Motor neuron (in vitro differentiated cells): ENCODE data around the gene PRSS21. TPM values are rescaled to one million over a fixed set of nuclear protein-coding genes. Genes with fewer than 3 reads are reported as not detected.

Experiments used
- ATAC-seq, 8 experiments: fragments of 200-7000 bp; cut with Tn5 transposase; replicated peaks in 6 of 8; 2 replicates each; pipeline ENCODE4 v1.8.0; 2021; ENCODE audit warnings: mild to moderate bottlenecking in 8 of 8, moderate library complexity in 8 of 8
- H3K27ac ChIP-seq, 2 donors: fragments of 250-450 bp; sonication (Bioruptor Pico); 2 replicates each; pipeline ENCODE4 v1.9.0; 2021; ENCODE audit warnings: antibody characterized with exemption in 2 of 2, mild to moderate bottlenecking in 2 of 2, moderate library complexity in 1 of 2
- H3K4me1 ChIP-seq, 2 donors: fragments of 250-450 bp; sonication (Bioruptor Pico); replicated peaks in 1 of 2; 2 replicates each; pipeline ENCODE4 v1.6.1; 2021; ENCODE audit warnings: antibody characterized with exemption in 2 of 2, mild to moderate bottlenecking in 2 of 2, moderate library complexity in 1 of 2
- H3K4me3 ChIP-seq, 5 donors: fragments of 250-450 bp; sonication (Bioruptor Pico); 2 replicates each; pipeline ENCODE4 v1.9.0; 2021; ENCODE audit warnings: antibody characterized with exemption in 5 of 5, mild to moderate bottlenecking in 5 of 5, moderate library complexity in 4 of 5
- WGBS, 10 experiments: fragments of 450-650 bp; shearing (Covaris generic); methylation state at CpG; one replicate each; pipeline ENCODE4 v1.0.0; 2022; 5-methylcytosine and 5-hydroxymethylcytosine counted together
- in situ Hi-C, 9 experiments: fragments of 400-800 bp; cut with MboI; loops; one replicate each; pipeline ENCODE4 v1.15.0; 2021; ENCODE audit warnings: low sequenced_read_pairs in 9 of 9, low pct_unique_long_range_greater_than_20kb in 2 of 9; ENCODE audit not compliant: unreplicated experiment in 9 of 9
- total RNA-seq, 8 experiments: library from RNA; unstranded; fragments of 300-600 nt; gene quantifications; 2 replicates each; pipeline versions ENCODE4 v1.2.3 to v1.2.4, GENCODE V29; 2022

PRSS21 gene
- total RNA-seq, 8 experiments from 2014 or later, result 1.5 to 1.8 TPM; not detected in 6

- no peak for ATAC-seq
- in situ Hi-C loops, result no loop called here
- no peaks in the 10 kb centered on the region for H3K4me1 ChIP-seq
- H3K4me3 ChIP-seq, result no peak overlapping the region
- WGBS, 10 experiments, result 89 to 100% (median 97%) methylated on average over 1 to 10 of the region's 68 CpGs; no CpG with 5 or more reads in 6 of the 10 experiments
- H3K27ac ChIP-seq, result no peak overlapping the region
Observed at GRCh38 chr16:2817340-2818271, 569 bp downstream of the PRSS21 start.

DNA sequence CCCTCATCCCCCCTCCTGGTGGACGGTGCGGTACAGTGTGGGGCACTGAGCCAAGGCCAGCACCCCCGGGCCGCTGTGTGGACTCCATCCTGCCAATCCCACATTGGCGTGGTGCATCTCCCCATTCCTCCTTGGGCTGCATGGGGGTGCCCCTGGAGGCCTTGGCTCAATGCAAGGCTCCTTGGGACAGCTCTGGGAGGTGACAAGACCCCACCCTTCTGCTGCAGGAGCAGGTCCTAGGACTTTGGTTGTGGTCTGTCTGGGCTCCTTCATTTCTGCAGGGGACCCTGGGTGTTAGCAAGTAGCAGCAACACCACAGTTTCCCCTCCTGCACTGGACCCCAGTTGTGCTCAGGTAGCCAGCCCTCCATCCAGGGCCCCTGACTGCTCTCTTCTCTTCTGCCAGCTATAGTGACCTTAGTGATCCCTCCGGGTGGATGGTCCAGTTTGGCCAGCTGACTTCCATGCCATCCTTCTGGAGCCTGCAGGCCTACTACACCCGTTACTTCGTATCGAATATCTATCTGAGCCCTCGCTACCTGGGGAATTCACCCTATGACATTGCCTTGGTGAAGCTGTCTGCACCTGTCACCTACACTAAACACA lies 1.3 kb downstream of the PRSS21 start:
- ATAC-seq, result no peak
- Histone ChIP-seq H3K4me1 (no peaks in the 10 kb centered on the region), H3K4me3 (no peak overlapping the region), H3K27ac (no peak overlapping the region)
- WGBS, 10 experiments, result 45 to 83% (median 70%) methylated on average over 1 to 9 of the region's 10 CpGs; no CpG with 5 or more reads in 6 of the 10 experiments
- in situ Hi-C loops, result no loop called here

DNA sequence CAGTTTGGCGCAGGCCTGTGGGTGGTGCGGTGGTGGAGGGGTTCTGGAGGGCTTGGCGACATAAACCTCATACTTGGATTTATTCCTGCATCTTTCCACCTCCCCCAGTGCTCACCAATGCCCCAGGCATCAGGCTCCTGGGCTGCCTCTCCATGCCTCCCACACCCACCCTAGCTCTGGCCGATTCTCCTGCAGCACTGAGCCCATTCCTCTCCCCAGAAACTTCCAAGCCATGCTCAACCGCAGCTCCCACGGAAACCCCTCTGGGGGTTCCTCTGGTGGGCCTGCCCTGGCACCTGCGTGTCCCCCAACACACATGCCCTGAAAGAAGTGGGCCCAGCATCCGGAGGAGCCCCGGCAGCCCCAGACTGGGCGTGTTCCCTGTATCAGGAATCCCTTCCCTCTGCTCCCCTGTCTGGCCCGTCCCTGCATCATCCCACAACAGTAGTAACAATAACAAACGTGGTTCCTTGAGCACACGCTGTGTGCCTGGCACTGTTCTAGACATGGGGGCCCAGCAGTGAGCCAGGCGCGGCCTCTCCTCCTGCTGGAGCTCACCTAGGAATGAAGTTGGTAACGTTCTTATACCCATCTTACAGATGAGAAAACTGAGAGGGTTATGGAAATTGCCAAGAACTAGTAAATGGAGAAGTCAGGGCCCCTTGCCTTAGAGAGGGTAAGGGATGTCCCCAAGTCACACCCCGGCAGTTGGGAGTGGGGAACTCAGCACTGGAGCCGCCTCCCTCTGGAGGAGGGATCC lies 2.3 kb downstream of the PRSS21 start:
- 27 to 90% (median 79%) methylated on average over 2 to 10 of the region's 18 CpGs; no CpG with 5 or more reads in 3 of the 10 experiments for WGBS, 10 experiments
- no peak for ATAC-seq
- in situ Hi-C loops, result no loop called here
- Histone ChIP-seq H3K4me1 (no peaks in the 10 kb centered on the region), H3K27ac (no peak overlapping the region), H3K4me3 (no peak overlapping the region)

DNA sequence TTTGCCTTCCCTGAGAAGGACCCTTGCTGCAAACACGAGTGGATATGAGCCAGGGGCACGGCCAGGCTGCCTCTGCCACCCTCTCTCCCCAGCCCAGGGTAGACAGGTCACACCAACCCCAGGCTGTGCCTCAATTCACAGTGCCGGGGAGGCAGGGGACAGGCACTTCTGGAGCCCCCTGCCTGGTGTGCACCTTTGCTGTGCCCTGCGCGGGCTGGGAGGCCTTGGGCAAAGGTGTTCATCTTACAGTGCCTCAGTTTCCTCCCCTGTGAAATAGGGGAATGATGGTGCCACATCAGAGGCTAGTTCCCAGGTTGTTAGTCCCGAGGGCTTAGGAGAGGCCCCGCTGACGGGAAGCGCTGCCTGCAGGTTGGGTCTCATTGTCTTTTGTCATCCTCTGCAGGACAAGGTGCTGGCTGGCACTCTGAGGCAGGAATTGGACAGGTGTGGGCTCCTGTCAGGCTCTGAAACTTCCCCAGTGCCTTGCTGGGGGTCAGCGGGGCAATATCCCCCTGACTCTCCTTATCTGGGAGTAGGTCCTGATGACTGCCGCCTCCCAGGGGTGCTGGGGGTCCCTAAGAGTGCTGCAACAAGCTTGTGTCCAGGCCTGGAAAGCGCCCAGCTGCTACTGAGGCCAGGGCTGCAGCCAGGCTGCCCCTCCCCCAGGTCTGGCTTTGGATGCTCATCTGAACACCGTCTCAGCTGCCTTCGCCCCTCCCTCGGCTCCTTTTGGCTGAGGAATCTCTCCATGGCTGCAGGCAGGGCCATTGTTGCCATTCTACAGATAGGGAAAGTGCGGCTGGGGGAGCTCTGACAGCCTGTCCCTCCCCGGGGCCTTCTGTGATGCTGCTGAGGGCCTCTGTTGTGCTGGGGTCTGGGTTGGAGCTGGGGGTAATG lies 3.1 kb downstream of the PRSS21 start:
- Histone ChIP-seq H3K4me1 (no peaks in the 10 kb centered on the region), H3K4me3 (no peak overlapping the region), H3K27ac (no peak overlapping the region)
- WGBS, 10 experiments, result 36 to 56% (median 50%) methylated on average over 2 to 7 of the region's 17 CpGs; no CpG with 5 or more reads in 6 of the 10 experiments
- ATAC-seq, result no peak
- in situ Hi-C loops, result no loop called here

DNA sequence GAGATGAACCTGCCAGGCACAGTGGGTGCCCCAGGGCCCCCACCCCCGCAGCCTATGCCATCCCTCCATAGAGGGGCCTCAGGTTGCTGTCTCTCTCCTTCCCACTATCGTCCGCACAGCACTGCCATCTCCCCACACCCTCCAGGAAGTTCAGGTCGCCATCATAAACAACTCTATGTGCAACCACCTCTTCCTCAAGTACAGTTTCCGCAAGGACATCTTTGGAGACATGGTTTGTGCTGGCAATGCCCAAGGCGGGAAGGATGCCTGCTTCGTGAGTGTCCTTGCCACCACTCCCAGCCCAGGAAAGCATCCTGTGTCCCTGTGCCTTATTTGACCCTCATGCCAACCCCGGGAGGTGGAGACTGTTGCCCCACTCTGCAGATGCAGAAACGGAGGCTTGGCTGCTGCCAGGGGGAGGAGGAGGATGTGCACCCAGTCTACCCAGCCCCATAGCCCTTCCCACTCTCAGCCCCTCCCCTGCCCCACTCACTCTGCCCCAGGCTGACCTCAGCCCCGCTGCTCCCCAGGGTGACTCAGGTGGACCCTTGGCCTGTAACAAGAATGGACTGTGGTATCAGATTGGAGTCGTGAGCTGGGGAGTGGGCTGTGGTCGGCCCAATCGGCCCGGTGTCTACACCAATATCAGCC lies 3.9 kb downstream of the PRSS21 start:
- H3K4me3 ChIP-seq, result no peak overlapping the region
- 40 to 83% (median 67%) methylated on average over 1 to 3 of the region's 14 CpGs; no CpG with 5 or more reads in 6 of the 10 experiments for WGBS, 10 experiments
- H3K4me1 ChIP-seq, result no peaks in the 10 kb centered on the region
- in situ Hi-C loops, result no loop called here
- no peak for ATAC-seq
- H3K27ac ChIP-seq, result no peak overlapping the region

DNA sequence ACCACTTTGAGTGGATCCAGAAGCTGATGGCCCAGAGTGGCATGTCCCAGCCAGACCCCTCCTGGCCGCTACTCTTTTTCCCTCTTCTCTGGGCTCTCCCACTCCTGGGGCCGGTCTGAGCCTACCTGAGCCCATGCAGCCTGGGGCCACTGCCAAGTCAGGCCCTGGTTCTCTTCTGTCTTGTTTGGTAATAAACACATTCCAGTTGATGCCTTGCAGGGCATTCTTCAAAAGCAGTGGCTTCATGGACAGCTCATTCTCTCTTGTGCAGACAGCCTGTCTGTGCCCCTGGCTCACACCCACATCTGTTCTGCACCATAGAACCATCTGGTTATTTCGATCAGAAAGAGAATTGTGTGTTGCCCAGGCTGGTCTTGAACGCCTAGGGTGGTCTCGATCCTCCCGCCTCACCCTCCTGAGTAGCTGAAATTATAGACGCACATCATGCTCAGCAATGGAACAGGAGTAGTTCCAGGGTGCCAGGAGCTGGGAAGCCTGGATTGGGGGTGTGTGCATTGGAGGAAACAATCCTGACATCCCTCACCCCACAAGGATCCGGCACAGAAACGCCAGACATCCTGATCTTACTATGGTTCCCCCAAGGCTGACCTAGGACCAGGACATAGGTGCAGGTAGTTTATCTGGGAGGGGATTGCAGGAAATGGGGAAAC lies 4.6 kb downstream of the PRSS21 start:
- peak in 3 of 8 experiments; percentile 45 to 56 (median 53) for ATAC-seq
- Histone ChIP-seq H3K4me1 (no peaks in the 10 kb centered on the region), H3K4me3 (no peak overlapping the region), H3K27ac (no peak overlapping the region)
- 0 to 70% (median 33%) methylated on average over 1 to 4 of the region's 9 CpGs; no CpG with 5 or more reads in 3 of the 10 experiments for WGBS, 10 experiments
- in situ Hi-C loops, result no loop called here

DNA sequence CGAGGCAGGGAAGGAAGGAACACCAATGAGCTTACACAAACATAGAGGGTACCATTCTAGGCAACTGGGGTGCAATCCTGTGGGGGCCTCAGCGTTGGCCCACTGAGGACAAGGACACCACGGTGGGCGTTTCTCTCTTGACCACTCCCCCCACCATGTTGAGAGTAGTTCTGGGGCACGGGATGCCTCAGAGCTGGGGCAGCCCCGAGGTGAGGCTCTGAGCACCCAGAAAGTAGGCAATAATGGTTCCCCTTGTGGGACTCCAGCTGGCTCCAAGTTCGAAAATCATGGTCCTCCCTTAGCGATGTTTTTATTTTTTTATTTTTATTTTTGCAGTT lies 5.1 kb downstream of the PRSS21 start:
- 35 to 90% (median 49%) methylated on average over 1 to 8 of the region's 8 CpGs; no CpG with 5 or more reads in 3 of the 10 experiments for WGBS, 10 experiments
- in situ Hi-C loops, result no loop called here
- ATAC-seq, result no peak
- H3K4me1 ChIP-seq, result no peaks in the 10 kb centered on the region
- no peak overlapping the region for H3K4me3 ChIP-seq
- H3K27ac ChIP-seq, result no peak overlapping the region

DNA sequence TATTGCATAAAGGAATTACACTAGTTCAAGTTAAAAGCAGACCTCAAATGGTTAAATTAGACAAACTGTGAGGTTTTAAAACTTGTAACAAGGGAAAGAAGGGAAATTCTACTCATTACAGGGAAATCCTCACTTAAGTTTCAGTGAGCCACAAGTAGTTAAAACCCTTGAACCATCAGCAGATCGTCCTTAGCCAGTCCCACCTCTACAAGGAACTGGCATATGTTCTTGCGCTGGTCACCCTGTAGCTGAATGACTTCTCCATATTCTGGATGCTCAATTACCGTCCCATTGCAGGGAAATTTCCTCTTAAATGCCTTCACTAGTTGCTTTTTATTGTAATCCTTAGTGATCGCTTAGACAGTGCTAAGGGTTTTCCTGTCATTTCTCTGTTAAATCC lies 5.5 kb downstream of the PRSS21 start:
- in situ Hi-C loops, result no loop called here

DNA sequence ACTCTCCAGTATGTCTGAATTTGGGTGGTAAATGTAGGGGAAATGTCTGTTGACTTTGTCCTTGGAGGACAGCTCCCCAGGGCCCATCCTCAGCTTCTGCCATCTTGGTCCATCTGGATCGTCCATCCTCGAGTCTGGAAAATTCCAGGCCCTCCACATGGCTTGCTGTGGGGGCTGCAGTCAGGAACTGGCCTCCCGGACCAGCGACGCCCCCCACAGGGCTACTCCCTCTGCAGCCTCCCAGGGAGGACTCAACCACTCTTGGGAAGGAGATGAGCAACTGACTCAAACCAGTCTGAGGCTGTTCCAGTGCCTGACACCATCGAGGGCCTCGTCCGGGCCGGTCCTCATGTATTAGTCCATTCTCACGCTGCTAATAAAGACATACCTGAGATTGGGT lies 7.6 kb downstream of the PRSS21 start:
- ATAC-seq, result no peak
- Histone ChIP-seq H3K27ac (no peak overlapping the region), H3K4me1 (no peaks in the 10 kb centered on the region), H3K4me3 (no peak overlapping the region)
- in situ Hi-C loops, result no loop called here
- WGBS, 10 experiments, result 60 to 97% (median 74%) methylated on average over 1 to 7 of the region's 10 CpGs; no CpG with 5 or more reads in 3 of the 10 experiments

More for the DNA sequence above, 5.5 kb downstream of the PRSS21 start:
- Histone ChIP-seq H3K4me3 (no peak overlapping the region), H3K27ac (no peak overlapping the region), H3K4me1 (no peaks in the 10 kb centered on the region)
- 0 to 67% (median 53%) methylated on average over 1 to 4 of the region's 4 CpGs; no CpG with 5 or more reads in 3 of the 10 experiments for WGBS, 10 experiments
- no peak for ATAC-seq

DNA sequence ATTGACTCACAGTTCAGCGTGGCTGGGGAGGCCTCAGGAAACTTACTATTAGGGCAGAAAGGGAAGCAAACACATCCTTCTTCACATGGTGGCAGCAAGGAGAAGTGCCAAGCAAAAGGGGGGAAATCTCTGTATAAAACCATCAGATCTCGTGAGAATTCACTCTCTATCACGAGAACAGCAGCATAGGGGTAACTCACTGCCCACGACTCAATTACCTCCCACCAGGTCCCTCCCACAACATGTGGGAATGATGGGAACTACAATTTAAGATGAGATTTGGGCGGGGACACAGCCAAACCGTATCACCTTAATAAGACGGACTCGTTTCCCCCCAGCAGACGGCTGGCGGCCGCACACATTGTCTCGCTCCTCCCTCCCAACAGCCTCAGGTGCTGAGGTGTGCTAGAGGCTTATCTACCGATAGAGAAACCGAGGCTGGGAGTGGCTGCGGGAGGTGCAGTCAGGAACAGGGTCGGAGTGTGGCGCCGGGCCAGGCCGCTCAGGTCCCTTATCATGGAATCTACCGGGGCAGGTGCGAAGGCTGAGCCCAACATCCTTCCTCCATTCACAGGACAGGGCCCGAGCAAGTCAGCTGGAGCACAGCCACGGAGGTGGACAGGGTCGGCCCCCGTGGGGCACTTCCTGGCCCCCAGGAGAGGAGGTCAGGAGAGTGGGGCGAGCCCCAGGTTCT lies 8.2 kb downstream of the PRSS21 start:
- ATAC-seq, result no peak
- H3K27ac ChIP-seq, result no peak overlapping the region
- no peak overlapping the region for H3K4me3 ChIP-seq
- H3K4me1 ChIP-seq, result no peaks in the 10 kb centered on the region
- 24 to 90% (median 65%) methylated on average over 3 to 13 of the region's 26 CpGs; no CpG with 5 or more reads in 2 of the 10 experiments for WGBS, 10 experiments
- in situ Hi-C loops, result no loop called here

DNA sequence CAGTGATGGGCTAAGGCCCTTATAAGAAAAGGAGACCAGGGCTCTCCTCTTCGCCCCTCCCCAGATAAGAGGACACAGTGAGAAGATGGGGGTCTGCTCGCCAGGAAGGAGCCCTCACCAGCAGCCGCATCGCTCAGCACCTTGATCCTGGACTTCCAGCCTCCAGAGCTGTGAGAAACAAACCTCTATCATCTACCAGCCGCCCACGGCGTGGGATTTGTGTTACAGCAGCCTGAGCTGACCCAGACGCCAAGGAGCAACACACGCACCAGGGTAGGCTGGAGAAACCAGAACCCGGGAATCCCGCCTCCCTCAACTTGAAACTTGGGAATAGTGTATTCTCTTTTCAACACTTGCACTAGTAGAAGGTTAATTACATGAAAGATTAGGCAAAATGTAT lies 8.9 kb downstream of the PRSS21 start:
- in situ Hi-C loops, result no loop called here
- Histone ChIP-seq H3K4me1 (no peaks in the 10 kb centered on the region), H3K4me3 (no peak overlapping the region), H3K27ac (no peak overlapping the region)
- 40 to 90% (median 64%) methylated on average over 1 to 8 of the region's 11 CpGs; no CpG with 5 or more reads in 2 of the 10 experiments for WGBS, 10 experiments
- ATAC-seq, result no peak
